CD4-positive, alpha-beta T cell treated with Interleukin-21 for 1 hour (primary cell): ENCODE measurements around the gene PTAFR.
A peak's percentile ranks its signal among the peaks of the same experiment; 100 is the strongest.

Source experiments
- DNase-seq: peaks from one replicate; pipeline ENCODE4 v3.0.0-alpha.2; 2020

The PTAFR gene

GRCh38 chr1:28114844-28115243 is 61.6 kb downstream of the PTAFR start:
- DNase-seq, result no peak

GRCh38 chr1:28113242-28113572 is 63.3 kb downstream of the PTAFR start:
- no peak for DNase-seq

DNA sequence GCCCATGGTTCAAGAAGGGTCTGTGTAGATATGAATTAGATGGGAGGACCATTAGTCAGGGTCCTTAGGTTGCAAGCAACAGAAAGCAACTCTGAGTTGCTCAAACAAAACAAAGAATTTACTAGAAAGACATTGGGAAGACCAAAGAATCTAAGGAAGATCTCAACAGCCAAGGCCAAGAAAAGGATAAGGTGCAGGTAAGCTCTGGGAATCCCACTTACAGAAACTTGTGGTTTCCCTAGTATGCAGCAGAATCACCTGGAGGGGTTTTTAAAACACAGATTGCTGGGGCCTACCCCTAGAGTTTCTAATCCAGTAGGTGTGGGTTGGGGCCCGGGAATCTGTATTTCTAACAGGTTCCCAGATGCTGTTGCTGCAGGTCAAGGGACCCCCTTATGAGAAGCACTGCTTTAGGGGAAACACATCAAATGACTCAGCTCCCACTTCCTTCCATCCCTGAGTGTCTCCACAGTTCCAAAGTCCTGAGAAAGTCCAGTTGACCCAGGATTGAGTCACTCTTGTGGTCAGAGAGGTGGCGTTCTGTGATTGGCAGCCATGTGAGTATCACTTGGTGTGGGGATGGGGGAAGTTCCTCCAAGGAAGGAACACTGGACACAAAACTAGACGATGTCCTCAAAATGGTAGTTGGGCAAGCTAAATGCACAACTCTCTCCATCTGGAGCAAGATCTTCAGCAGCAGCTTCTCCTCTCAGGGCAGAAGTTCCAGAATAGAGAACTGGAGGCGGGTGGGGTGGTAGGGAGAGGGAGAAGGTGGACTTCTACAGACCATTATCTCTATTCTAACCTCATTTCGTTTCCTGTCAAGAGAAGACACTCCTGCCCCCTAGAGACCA is 63.9 kb downstream of the PTAFR start:
- DNase-seq, result peak; percentile 38

GRCh38 chr1:28111157-28111556 is 65.3 kb downstream of the PTAFR start:
- DNase-seq, result peak; percentile 34

DNA sequence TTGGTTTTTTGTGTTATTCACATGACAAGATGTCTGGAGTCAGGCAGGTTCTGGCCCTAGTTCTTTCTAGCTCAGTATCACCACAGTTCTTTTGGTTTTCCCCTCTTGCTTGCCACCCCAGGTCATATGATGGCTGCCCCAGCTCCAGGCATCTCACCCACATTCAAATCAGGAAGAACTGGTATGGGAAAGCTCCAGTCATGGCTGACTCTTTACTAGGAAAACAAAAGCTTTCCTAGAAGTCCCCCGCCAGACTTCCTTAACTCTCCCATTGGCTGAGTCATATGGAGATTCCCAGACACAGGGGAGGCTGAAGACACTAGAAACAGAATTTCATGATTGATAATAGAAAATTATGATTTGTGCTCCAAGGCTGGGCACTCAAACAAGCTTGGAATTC is 65.9 kb downstream of the PTAFR start:
- DNase-seq, result no peak

DNA sequence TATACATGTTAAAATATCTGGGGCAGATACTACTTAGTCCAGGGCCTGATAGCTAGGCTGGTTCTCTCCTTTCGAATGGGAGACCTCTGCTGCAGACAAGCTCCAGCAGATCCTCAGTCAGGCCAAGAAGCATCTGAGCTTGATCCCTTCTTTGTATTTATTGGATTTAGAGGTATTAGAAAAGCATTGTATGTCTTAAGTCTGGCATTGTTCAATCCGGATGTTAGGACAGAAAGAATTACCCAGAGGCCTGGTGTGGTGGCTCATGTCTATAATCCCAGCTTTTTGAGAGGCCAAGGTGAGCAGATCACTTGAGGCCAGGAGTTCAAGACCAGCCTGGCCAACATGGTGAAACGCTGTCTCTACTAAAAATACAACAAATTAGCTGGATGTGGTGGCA is 66.9 kb downstream of the PTAFR start:
- DNase-seq, result no peak

- DNase-seq, result no peak
Measured at GRCh38 chr1:28108001-28108400, 68.5 kb downstream of the PTAFR start.

DNA sequence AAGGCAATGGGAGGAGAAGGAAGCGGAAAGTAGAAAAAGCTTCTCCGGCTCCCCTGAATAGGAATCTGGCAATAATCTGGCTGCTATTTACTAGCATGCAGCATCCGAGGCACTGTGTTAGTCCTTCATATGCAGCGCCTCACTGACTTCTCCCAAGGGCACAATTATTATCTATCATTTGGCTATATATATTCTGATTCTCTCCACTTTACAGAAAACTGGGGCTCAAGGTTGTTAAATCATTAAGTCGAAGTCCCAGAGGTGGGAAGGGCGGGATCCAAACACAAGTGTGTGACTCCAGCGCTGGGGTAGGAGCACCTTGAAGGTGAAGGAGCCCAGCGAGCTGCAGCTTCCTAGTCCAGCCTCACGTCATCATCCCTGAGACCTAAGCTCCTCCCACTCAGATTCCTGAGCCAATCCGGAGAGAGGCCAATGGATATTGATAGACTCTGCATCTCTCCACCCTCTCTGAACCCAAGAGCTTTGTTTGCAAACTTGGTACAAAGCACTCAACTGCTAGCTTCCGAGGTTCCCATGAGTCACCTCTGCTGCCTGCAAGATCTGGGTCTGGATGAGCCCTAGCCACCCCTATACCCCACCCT is 71.5 kb downstream of the PTAFR start:
- no peak for DNase-seq

- DNase-seq, result no peak
Measured at GRCh38 chr1:28102189-28102588, 74.3 kb downstream of the PTAFR start.

GRCh38 chr1:28099050-28099769 is 77.3 kb downstream of the PTAFR start:
- DNase-seq, result no peak
